ENCODE measurements around the gene PABPN1L. TPM values are rescaled to one million over a fixed set of nuclear protein-coding genes. Genes with fewer than 3 reads are reported as not detected.

The PABPN1L gene
- total RNA-seq, 1 donor from 2014 or later, result not detected

GRCh38 chr16:88816736-88817535 lies 49.5 kb downstream of the PABPN1L start:
- Mint-ChIP-seq H3K27ac (no peak overlapping the region), H3K4me3 (ENCODE audit: low read depth) (no peak overlapping the region), H3K27me3 (ENCODE audit: low read depth) (no peaks in the 10 kb centered on the region), H3K4me1 (ENCODE audit: low read depth) (no peaks in the 10 kb centered on the region), H3K9me3 (no peaks in the 10 kb centered on the region), H3K36me3 (ENCODE audit: low read depth) (no peaks in the 10 kb centered on the region)
- intact Hi-C loops (cut with micrococcal nuclease), result loop anchor here (1.0 kb wide), 1 partner anchor 350 kb away; no protein-coding TSS in a partner anchor
- no peak for DNase-seq (ENCODE audit: low spot score)

DNA sequence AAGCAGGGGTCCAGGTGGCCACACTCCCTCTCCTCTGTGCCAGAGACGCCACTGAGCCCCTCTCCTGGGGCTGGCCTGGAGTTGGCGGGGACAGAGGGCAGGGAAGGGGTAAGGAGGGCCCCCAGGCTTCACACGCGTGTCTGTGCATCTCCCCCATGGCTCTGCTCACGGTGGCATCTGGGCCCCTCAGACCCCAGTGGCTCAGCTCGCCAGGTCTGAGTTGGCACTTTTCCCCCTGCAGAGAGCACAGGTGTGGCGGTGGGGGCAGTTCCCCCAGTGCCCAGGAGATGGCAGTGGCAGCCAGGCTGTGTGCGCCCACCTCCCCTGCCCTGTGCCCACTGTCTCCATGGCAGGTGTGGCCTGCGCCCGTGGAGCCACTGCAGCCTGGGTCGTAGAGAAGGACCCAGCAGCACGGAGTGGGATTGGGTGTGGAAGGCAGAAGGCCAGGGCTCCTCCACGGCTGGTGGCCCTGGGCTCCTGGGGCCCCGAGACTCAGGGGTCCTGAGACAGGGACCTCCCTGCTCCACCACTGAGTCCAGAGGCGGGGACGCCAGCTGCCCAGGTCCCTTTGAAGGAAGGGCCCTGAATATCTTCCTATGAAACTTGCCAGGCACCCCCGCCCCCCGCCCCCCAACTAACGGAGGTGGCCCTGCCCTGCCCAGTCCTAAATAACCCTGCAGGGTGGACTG lies 50.4 kb downstream of the PABPN1L start:
- H3K4me1 Mint-ChIP-seq (ENCODE audit: low read depth), result no peaks in the 10 kb centered on the region
- no peaks in the 10 kb centered on the region for H3K9me3 Mint-ChIP-seq
- no peaks in the 10 kb centered on the region for H3K27me3 Mint-ChIP-seq (ENCODE audit: low read depth)
- intact Hi-C loops (cut with micrococcal nuclease), result loop anchor here (1.0 kb wide), 1 partner anchor 351 kb away; no protein-coding TSS in a partner anchor
- no peak overlapping the region for H3K4me3 Mint-ChIP-seq (ENCODE audit: low read depth)
- no peak overlapping the region for H3K27ac Mint-ChIP-seq
- no peaks in the 10 kb centered on the region for H3K36me3 Mint-ChIP-seq (ENCODE audit: low read depth)
- DNase-seq (ENCODE audit: low spot score), result peak; percentile 44

- H3K4me1 Mint-ChIP-seq (ENCODE audit: low read depth), result peaks cover 1% of the 10 kb centered on the region
- no peak overlapping the region for H3K4me3 Mint-ChIP-seq (ENCODE audit: low read depth)
- no peaks in the 10 kb centered on the region for H3K27me3 Mint-ChIP-seq (ENCODE audit: low read depth)
- intact Hi-C loops (cut with micrococcal nuclease), result no loop called here
- DNase-seq (ENCODE audit: low spot score), result no peak
- H3K27ac Mint-ChIP-seq, result no peak overlapping the region
- no peaks in the 10 kb centered on the region for H3K9me3 Mint-ChIP-seq
- peaks cover 8% of the 10 kb centered on the region for H3K36me3 Mint-ChIP-seq (ENCODE audit: low read depth)
These were observed 51.2 kb downstream of the PABPN1L start for GRCh38 chr16:88815227-88815626.

DNA sequence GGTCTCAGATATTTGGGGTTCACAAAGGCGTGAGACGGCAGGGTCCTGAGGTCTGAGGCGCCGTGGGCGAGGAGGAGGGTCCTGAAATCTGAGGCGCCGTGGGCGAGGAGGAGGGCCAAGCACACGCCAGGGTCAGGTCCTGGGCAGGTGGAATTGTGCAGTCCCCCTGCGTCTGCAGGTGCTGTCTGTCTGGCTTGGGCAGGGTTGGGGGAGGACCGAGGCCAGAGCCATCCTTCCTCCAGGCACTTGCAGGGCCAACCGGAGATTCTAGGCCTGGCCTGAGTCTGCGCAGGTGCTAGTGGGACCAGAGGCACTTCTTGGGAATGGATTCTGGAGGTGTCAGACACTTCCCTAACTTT lies 52.3 kb downstream of the PABPN1L start:
- intact Hi-C loops (cut with micrococcal nuclease), result loop anchor here (5.0 kb wide), 1 partner anchor 403 kb away; the partner anchor contains the start of gene ZNF778
- Mint-ChIP-seq H3K9me3 (no peaks in the 10 kb centered on the region), H3K4me1 (ENCODE audit: low read depth) (peaks cover 7% of the 10 kb centered on the region), H3K36me3 (ENCODE audit: low read depth) (peaks cover 18% of the 10 kb centered on the region), H3K27me3 (ENCODE audit: low read depth) (no peaks in the 10 kb centered on the region), H3K27ac (no peak overlapping the region), H3K4me3 (ENCODE audit: low read depth) (peak overlapping the region; percentile 45)
- DNase-seq (ENCODE audit: low spot score), result no peak

Other genes starting within 250 kb of the PABPN1L start
- not detected in 2 replicates for gene IL17C, start 228.1 kb downstream of the PABPN1L start, total RNA-seq
- gene CYBA, start 215.6 kb downstream of the PABPN1L start, total RNA-seq, result 233 and 242 TPM in 2 replicates
- 132 and 137 TPM in 2 replicates for gene MVD, start 203.6 kb downstream of the PABPN1L start, total RNA-seq
- gene SNAI3, start 180.2 kb downstream of the PABPN1L start, total RNA-seq, result 2.0 and 2.3 TPM in 2 replicates
- 39.9 and 52.1 TPM in 2 replicates for gene RNF166, start 160.3 kb downstream of the PABPN1L start, total RNA-seq
- gene CTU2, start 160.2 kb downstream of the PABPN1L start, total RNA-seq, result 43.8 and 43.9 TPM in 2 replicates
- 240 and 255 TPM in 2 replicates for gene PIEZO1, start 81.4 kb downstream of the PABPN1L start, total RNA-seq
- 79.9 and 90.9 TPM in 2 replicates for gene CDT1, start 62.9 kb downstream of the PABPN1L start, total RNA-seq
- gene APRT, start 54.7 kb downstream of the PABPN1L start, total RNA-seq, result 294 and 300 TPM in 2 replicates
- 26.1 and 27.8 TPM in 2 replicates for gene GALNS, start 9.7 kb downstream of the PABPN1L start, total RNA-seq
- 56.5 and 57.5 TPM in 2 replicates for gene TRAPPC2L, start 9.5 kb downstream of the PABPN1L start, total RNA-seq
- gene CBFA2T3, start 110.5 kb upstream of the PABPN1L start, total RNA-seq, result 0.23 and 0.30 TPM in 2 replicates
- gene ACSF3, start 227.2 kb upstream of the PABPN1L start, total RNA-seq, result 36.3 and 39.8 TPM in 2 replicates

Data from activated T-helper 2 cell treated with anti-CD3 and anti-CD28 coated beads, Interferon-gamma antibody, Interleukin-2, Interleukin-4, amounts not matched to agents 10 μg/mL and 5 μg/mL and 100 μg/mL, durations not matched to agents 14 hours and 24 hours and 36 hours (primary cell).